GM12891 (cell line): ENCODE data around the gene UBE2M.

ENCODE experiments used
- POLR2A ChIP-seq: IDR thresholded peaks from 2 replicates; pipeline ENCODE4 v1.6.1; 2011; ENCODE audit warnings: low read depth, low read length, control low read depth
- TAF1 ChIP-seq: IDR thresholded peaks from 2 replicates; pipeline ENCODE4 v1.6.1; 2011; ENCODE audit warnings: low read depth, low read length, control low read depth

GRCh38 chr19:58566989-58567388, 8.6 kb upstream of the UBE2M start:
- TF ChIP-seq POLR2A: no peak
- TF ChIP-seq TAF1: no peak
